ENCODE data around the gene FGFBP1. TPM values are rescaled to one million over a fixed set of nuclear protein-coding genes. Genes with fewer than 3 reads are reported as not detected.

The FGFBP1 gene
- total RNA-seq, 1 experiment from 2014 or later = not detected

DNA sequence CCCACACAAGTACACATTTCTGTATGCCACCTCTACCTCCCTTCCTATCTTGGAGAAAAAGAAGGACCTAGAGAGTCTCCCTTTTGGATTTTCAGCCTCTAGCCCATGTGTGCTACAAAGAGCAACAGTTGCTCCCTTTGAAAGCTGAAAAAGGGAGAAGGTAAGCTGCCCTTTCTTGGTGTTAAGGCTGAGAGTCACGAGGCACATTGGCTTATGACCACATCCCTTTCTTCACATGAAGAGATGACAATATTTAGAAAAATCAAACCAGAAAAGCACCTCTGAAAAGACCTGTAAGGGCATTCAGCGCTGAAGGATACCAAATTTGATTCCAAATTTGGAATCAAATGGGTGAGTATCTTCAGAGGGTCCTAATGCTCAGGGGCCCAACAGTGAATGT is 6.4 kb upstream of the FGFBP1 start:
- no peaks in the 10 kb centered on the region for H3K4me1 Mint-ChIP-seq
- H3K4ac ChIP-seq (ENCODE audit: low read depth, low read length) = no peak overlapping the region
- no peak overlapping the region for H2BK20ac ChIP-seq (ENCODE audit: low read depth, low read length, poor library complexity, severe bottlenecking)
- no peaks in the 10 kb centered on the region for H4K20me1 ChIP-seq (ENCODE audit: control insufficient read depth, insufficient read depth, insufficient read length)
- no peaks in the 10 kb centered on the region for H3K27me3 ChIP-seq (ENCODE audit: insufficient read depth, low read length)
- H3K4me2 ChIP-seq (ENCODE audit: insufficient read depth, insufficient read length, low read length) = no peak overlapping the region
- TF ChIP-seq CTCF (conservative IDR thresholded peaks at IDR 0.05) = no peak
- no peaks in the 10 kb centered on the region for H3K23me2 ChIP-seq (ENCODE audit: insufficient read length, low read depth, low read length, poor library complexity, severe bottlenecking)
- H4K5ac ChIP-seq (ENCODE audit: insufficient read length, low read depth, low read length) = no peak overlapping the region
- no peaks in the 10 kb centered on the region for H3K79me2 ChIP-seq (ENCODE audit: insufficient read depth, low read length)
- H2BK12ac ChIP-seq (ENCODE audit: insufficient read length, low read depth, low read length) = no peak overlapping the region
- WGBS (ENCODE audit: extremely low coverage, insufficient read length, low lambda C conversion rate) = no CpG with 5 or more reads among the region's 2 CpGs
- H3K14ac ChIP-seq (ENCODE audit: insufficient read depth, low read length) = no peak overlapping the region
- no peak overlapping the region for H3K4me3 Mint-ChIP-seq
- H3K56ac ChIP-seq (ENCODE audit: insufficient read length, low read depth, low read length) = no peak overlapping the region
- no peak overlapping the region for H3K27ac ChIP-seq (ENCODE audit: insufficient read length, low read depth, low read length)
- H3T11ph ChIP-seq (ENCODE audit: low read length) = no peak overlapping the region
- H3K79me1 ChIP-seq (ENCODE audit: insufficient read depth, low read depth, low read length, poor library complexity, severe bottlenecking) = no peaks in the 10 kb centered on the region
- H2AK5ac ChIP-seq (ENCODE audit: insufficient read length, low read length) = no peak overlapping the region
- H3K9me3 ChIP-seq (ENCODE audit: control insufficient read depth, low read depth, low read length) = no peaks in the 10 kb centered on the region
- H2BK120ac ChIP-seq (ENCODE audit: low read depth, low read length, poor library complexity, severe bottlenecking) = no peak overlapping the region
- no peak for DNase-seq
- H3K18ac ChIP-seq (ENCODE audit: insufficient read length, low read depth, low read length) = no peak overlapping the region
- no peaks in the 10 kb centered on the region for H3K4me1 ChIP-seq (ENCODE audit: insufficient read depth, low read length)
- no peak overlapping the region for H4K8ac ChIP-seq (replicated peaks; ENCODE audit: insufficient read length, low read depth, low read length)
- H2AFZ ChIP-seq (ENCODE audit: low read length) = no peak overlapping the region
- no peak overlapping the region; a peak in 1 of 7 replicates for H3K27ac Mint-ChIP-seq
- no peak overlapping the region for H4K91ac ChIP-seq (ENCODE audit: insufficient read length, low read depth, low read length)
- no peak overlapping the region for H2BK15ac ChIP-seq (ENCODE audit: low read depth, low read length)
- no peak overlapping the region for H2BK5ac ChIP-seq (ENCODE audit: insufficient read length, low read length)
- H3K23ac ChIP-seq (ENCODE audit: insufficient read length, low read depth, low read length) = no peak overlapping the region
- H3K9me3 Mint-ChIP-seq = no peaks in the 10 kb centered on the region
- no peaks in the 10 kb centered on the region for H3K36me3 Mint-ChIP-seq (ENCODE audit: insufficient read depth in 1 of 3, low read depth in 3 of 3)
- no peaks in the 10 kb centered on the region; the same call in none of the 2 replicates for H3K27me3 Mint-ChIP-seq (ENCODE audit: low read depth)
- H3K9ac ChIP-seq (ENCODE audit: extremely low read depth, insufficient read length, low read length) = no peak overlapping the region
